Heart left ventricle (tissue), 13 donors: ENCODE results near the gene HOXD10.

Source experiments
- POLR2A ChIP-seq, 2 donors: fragments of 450-650 bp; IDR thresholded peaks; one replicate each; pipeline ENCODE4 v1.6.1; 2017; ENCODE audit warnings: antibody characterized with exemption in 2 of 2, mild to moderate bottlenecking in 2 of 2, moderate library complexity in 2 of 2
- TF ChIP-seq, protein P1 (sequence below), 12 donors: fragments of 200-600 bp; sonication (generic) in 4 of 12; IDR thresholded peaks; one replicate each; pipeline versions ENCODE4 v1.5.0 to v1.8.0; 2018 to 2022; ENCODE audit warnings: antibody characterized with exemption in 12 of 12, mild to moderate bottlenecking in 5 of 12
- donor health status: ischemic (EF 13 %, LVEDD 7.1; RV severe dilation, severe dysfunction).
- donor health status: DM: no; HTN: yes; CAD: no.
- donor health status: DM: no; HTN: no; CAD: no.
- donor health status: ischemic (EF 25% LVEDD 6.9; RV normal size, moderate dysfunction).
- donor health status: ischemic (EF 25% LVEDD 5.7; RV mildly dilated, moderate dysfunction).
- donor health status: ischemic (EF 35%, LVEDD 5.7; RV mildly dilated, moderate dysfunction).
- donor health status: nonischemic (EF 11% LVEDD 7.7; RV severe dilation, severe dysfunction).
- donor health status: DM: yes; HTN: yes; CAD: no.
- donor health status: PGD.
- donor health status: ischemic (EF 29% LVEDD 5.4; RV normal size, mild dysfunction).
- donor health status: nonischemic (EF 23%, LVEDD 6.1; RV moderate dilation, normal function).

DNA sequence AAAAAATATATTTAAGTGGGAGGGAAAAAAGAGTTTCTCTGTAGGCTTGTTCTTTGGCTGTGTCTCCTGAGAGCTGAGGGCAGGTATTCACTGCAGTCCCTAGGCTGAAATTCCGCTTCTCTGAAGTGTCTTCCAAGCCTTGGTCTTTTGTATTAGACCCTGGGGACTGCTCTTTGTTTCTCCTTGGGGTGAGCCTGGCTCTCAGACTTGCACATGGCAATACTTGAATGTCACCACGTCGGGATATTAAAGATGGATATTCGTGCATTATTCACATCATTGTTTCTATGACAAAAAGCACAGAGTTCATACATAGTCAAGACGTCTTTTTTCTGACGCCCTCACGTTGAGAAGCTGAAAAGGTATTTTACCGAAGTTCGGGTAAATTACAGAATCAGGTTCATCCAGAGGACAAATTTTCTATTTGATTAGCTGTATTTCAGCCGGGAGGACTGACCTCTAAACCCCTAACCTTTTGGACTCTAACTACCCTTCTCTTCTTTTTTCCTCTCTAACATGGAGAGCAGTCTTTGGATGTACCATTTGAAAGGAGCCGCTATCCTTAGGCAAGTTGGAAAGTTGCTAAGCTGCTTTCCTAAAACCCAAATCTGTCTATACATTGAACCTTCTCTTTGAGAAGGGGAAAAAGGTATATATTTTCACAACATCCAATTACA lies 38.1 kb downstream of the HOXD10 start:
- TF ChIP-seq, protein P1, sequence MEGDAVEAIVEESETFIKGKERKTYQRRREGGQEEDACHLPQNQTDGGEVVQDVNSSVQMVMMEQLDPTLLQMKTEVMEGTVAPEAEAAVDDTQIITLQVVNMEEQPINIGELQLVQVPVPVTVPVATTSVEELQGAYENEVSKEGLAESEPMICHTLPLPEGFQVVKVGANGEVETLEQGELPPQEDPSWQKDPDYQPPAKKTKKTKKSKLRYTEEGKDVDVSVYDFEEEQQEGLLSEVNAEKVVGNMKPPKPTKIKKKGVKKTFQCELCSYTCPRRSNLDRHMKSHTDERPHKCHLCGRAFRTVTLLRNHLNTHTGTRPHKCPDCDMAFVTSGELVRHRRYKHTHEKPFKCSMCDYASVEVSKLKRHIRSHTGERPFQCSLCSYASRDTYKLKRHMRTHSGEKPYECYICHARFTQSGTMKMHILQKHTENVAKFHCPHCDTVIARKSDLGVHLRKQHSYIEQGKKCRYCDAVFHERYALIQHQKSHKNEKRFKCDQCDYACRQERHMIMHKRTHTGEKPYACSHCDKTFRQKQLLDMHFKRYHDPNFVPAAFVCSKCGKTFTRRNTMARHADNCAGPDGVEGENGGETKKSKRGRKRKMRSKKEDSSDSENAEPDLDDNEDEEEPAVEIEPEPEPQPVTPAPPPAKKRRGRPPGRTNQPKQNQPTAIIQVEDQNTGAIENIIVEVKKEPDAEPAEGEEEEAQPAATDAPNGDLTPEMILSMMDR (IDR thresholded peaks at IDR 0.05): no peak
- no peak for TF ChIP-seq POLR2A (IDR thresholded peaks at IDR 0.05)
